Vagina (tissue), 2 donors: ENCODE results near the gene TGM4.

Experiments used
- CTCF ChIP-seq, 3 experiments: fragments of 450-650 bp in 2 of 3; fragments of 200-600 bp in 1 of 3; sonication (generic) in 1 of 3; IDR thresholded peaks; one replicate each; pipeline ENCODE4 v1.5.1; 2017 to 2019; ENCODE audit warnings: antibody characterized with exemption in 3 of 3, mild to moderate bottlenecking in 2 of 3, moderate library complexity in 2 of 3
- POLR2A ChIP-seq, 2 donors: fragments of 450-650 bp; IDR thresholded peaks; one replicate each; pipeline ENCODE4 v1.6.1; 2017; ENCODE audit warnings: antibody characterized with exemption in 2 of 2, mild to moderate bottlenecking in 2 of 2, moderate library complexity in 2 of 2
- POLR2AphosphoS5 ChIP-seq, 2 donors: sonication (generic); formaldehyde crosslinking; IDR thresholded peaks; one replicate each; pipeline ENCODE4 v1.9.0; 2017; ENCODE audit warnings: antibody characterized with exemption in 2 of 2, mild to moderate bottlenecking in 2 of 2, low read depth in 1 of 2; ENCODE audit not compliant: insufficient read depth in 1 of 2

GRCh38 chr3:44877333-44877732 lies 2.9 kb downstream of the TGM4 start:
- no peak for TF ChIP-seq CTCF (IDR thresholded peaks at IDR 0.05)
- no peak for TF ChIP-seq POLR2AphosphoS5 (IDR thresholded peaks at IDR 0.05; ENCODE audit: insufficient read depth in 1 of 2, low read depth in 1 of 2)
- TF ChIP-seq POLR2A (IDR thresholded peaks at IDR 0.05), result no peak
